ENCODE results near the gene DLK1. TPM values are rescaled to one million over a fixed set of nuclear protein-coding genes. Genes with fewer than 3 reads are reported as not detected.
A peak's percentile ranks its signal among the peaks of the same experiment; 100 is the strongest.

DLK1 gene
- polyA plus RNA-seq, 2 of the 4 experiments (the other 2 are of a cell fraction) = 0.06 TPM; not detected in 1

GRCh38 chr14:100691395-100692056 is 35.2 kb upstream of the DLK1 start (continued):
- no peak for TF ChIP-seq RAD21 (conservative IDR thresholded peaks at IDR 0.05 in 1 of 2, IDR thresholded peaks at IDR 0.05 in 1 of 2)
- no peak for TF ChIP-seq PBX3 (IDR thresholded peaks at IDR 0.05)

GRCh38 chr14:100692256-100692655 is 34.4 kb upstream of the DLK1 start:
- ChIA-PET POLR2A (interaction anchor here (1.1 kb wide), 1 partner anchor 20 kb away, joined by 3 read pairs; no protein-coding TSS in a partner anchor), CTCF (interaction anchor here (1.3 to 3.0 kb wide), 2 partner anchors 29 to 283 kb away, joined by 3 to 11 read pairs; no protein-coding TSS in a partner anchor)

More at GRCh38 chr14:100692256-100692655, 34.4 kb upstream of the DLK1 start:
- FAIRE-seq (no peak), DNase-seq (ENCODE audit: low read depth in 1 of 2, low spot score in 1 of 2) (no peak), ATAC-seq (no peak)
- H3K27ac ChIP-seq = peak overlapping the region; percentile 86 to 96
- 95% methylated on average over 6 of the region's 6 CpGs for WGBS (ENCODE audit: missing lambda C conversion rate)
- H3K4me1 ChIP-seq = peaks cover 37% of the 10 kb centered on the region
- no peaks in the 10 kb centered on the region for H3K9me3 ChIP-seq
- no peak overlapping the region; the same call in 2 of the 3 replicates for H3K4me3 ChIP-seq
- peak overlapping the region; percentile 74 for H3K4me2 ChIP-seq
- TF ChIP-seq POLR2AphosphoS2 (conservative IDR thresholded peaks at IDR 0.05; ENCODE audit: low read length) (no peak), BCL3 (IDR thresholded peaks at IDR 0.05) (no peak), RFX5 (IDR thresholded peaks at IDR 0.05) (no peak), FOXS1 (CRISPR knock-in tag; IDR thresholded peaks at IDR 0.05) (no peak), HOXB5 (CRISPR knock-in tag; IDR thresholded peaks at IDR 0.05) (no peak), EP300 (IDR thresholded peaks at IDR 0.05) (no peak), MYC (IDR thresholded peaks at IDR 0.05; ENCODE audit: borderline replicate concordance, low read length) (no peak), KDM5A (IDR thresholded peaks at IDR 0.05) (no peak), NFE2L2 (conservative IDR thresholded peaks at IDR 0.05; ENCODE audit: low read length) (no peak), HOXB13 (CRISPR knock-in tag; IDR thresholded peaks at IDR 0.05; ENCODE audit: low read depth) (no peak), REST (IDR thresholded peaks at IDR 0.05) (no peak), E2F6 (IDR thresholded peaks at IDR 0.05; ENCODE audit: borderline replicate concordance, low read depth) (no peak), ZFP36 (IDR thresholded peaks at IDR 0.05; ENCODE audit: borderline replicate concordance, partially characterized antibody) (no peak), RARB (CRISPR knock-in tag; IDR thresholded peaks at IDR 0.05) (no peak), CBX8 (IDR thresholded peaks at IDR 0.05) (no peak), KDM1A (IDR thresholded peaks at IDR 0.05; ENCODE audit: low read depth) (no peak), ESRRA (IDR thresholded peaks at IDR 0.05; ENCODE audit: borderline replicate concordance, low read length) (no peak), TFCP2L1 (CRISPR knock-in tag; IDR thresholded peaks at IDR 0.05) (no peak), ZSCAN20 (CRISPR knock-in tag; IDR thresholded peaks at IDR 0.05) (no peak)

Data from A549 (cell line).